GM12891 (cell line): Measurements from ENCODE around the gene ZNF81.

Experiments used
- PAX5 ChIP-seq: IDR thresholded peaks from 2 replicates; pipeline ENCODE4 v1.6.1; 2011; ENCODE audit warnings: low read length, moderate library complexity, mild to moderate bottlenecking; ENCODE audit not compliant: insufficient read depth, severe bottlenecking
- POLR2A ChIP-seq: IDR thresholded peaks from 2 replicates; pipeline ENCODE4 v1.6.1; 2011; ENCODE audit warnings: low read depth, low read length, control low read depth
- POLR2AphosphoS5 ChIP-seq: IDR thresholded peaks from 2 replicates; pipeline ENCODE4 v1.6.1; 2011; ENCODE audit warnings: low read depth, low read length, control low read depth
- SPI1 ChIP-seq: IDR thresholded peaks from 2 replicates; pipeline ENCODE4 v1.6.1; 2011; ENCODE audit warnings: low read depth, low read length, control low read depth
- TAF1 ChIP-seq: IDR thresholded peaks from 2 replicates; pipeline ENCODE4 v1.6.1; 2011; ENCODE audit warnings: low read depth, low read length, control low read depth

DNA sequence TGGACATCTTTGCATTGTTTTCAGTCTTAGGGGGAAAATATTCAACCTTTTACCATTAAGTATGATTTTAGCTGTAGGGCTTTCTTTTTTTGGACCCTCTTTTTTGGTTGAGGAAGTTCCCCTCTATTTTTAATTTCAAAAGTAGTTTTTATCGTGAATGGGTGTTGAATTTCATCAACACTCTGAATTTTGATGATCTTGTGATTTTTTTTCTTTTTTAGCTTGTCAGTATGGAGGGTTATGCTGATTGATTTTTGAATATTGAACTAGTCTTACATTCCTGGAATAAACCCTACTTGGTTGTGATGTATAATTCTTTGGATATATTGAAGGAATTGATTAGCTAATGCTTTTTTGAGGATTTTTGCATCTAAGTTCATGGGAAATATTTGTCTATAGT is 1.7 kb downstream of the ZNF81 start:
- TF ChIP-seq POLR2A (no peak), TAF1 (no peak), POLR2AphosphoS5 (no peak), SPI1 (no peak), PAX5 (no peak)
